ENCODE measurements around the gene CRY1. TPM values are rescaled to one million over a fixed set of nuclear protein-coding genes. Genes with fewer than 3 reads are reported as not detected.

Gene CRY1
- total and polyA plus RNA-seq, 9 of the 15 experiments (the other 6 are each of a cell fraction or from before 2014, with no cell fraction given): 8.7 to 33.3 (median 25.2) TPM

GRCh38 chr12:107135177-107135576, 41.8 kb upstream of the CRY1 start:
- Histone ChIP-seq H3K9ac (ENCODE audit: insufficient read depth in 1 of 2, low read depth in 2 of 2, low read length in 2 of 2) (no peak overlapping the region), H3K27ac (ENCODE audit: extremely low read depth, low read depth, low read length) (no peak overlapping the region), H3K36me3 (ENCODE audit: control insufficient read depth, insufficient read depth, low read length) (no peaks in the 10 kb centered on the region), H3K27me3 (ENCODE audit: control insufficient read depth in 2 of 2, insufficient read depth in 2 of 2, low read length in 2 of 2) (peaks cover 0 to 4% of the 10 kb centered on the region in 2 experiments; a peak in 1 of 5 replicates), H3K79me2 (ENCODE audit: control insufficient read depth, insufficient read depth, low read length) (no peaks in the 10 kb centered on the region), H3K4me3 (no peak overlapping the region), H3K4me1 (replicated peaks in 1 of 2; ENCODE audit: control insufficient read depth in 2 of 2, insufficient read depth in 2 of 2, low read length in 2 of 2) (no peaks in the 10 kb centered on the region), H2AFZ (ENCODE audit: low read depth, low read length) (no peak overlapping the region), H3K9me3 (replicated peaks; ENCODE audit: control insufficient read depth, insufficient read depth, low read depth, low read length) (no peaks in the 10 kb centered on the region), H3K4me2 (ENCODE audit: insufficient read depth, low read length) (no peak overlapping the region), H4K20me1 (replicated peaks; ENCODE audit: control insufficient read depth, insufficient read depth, low read length) (no peaks in the 10 kb centered on the region; the same call in 1 of the 2 replicates), H3K9me1 (ENCODE audit: control insufficient read depth, insufficient read depth, low read length) (no peaks in the 10 kb centered on the region)
- ChIA-PET CTCF (ENCODE audit: low intra/inter-chr PET ratio) (interaction anchor here (1.0 kb wide), 1 partner anchor 473 kb away, joined by 3 read pairs; no protein-coding TSS in a partner anchor), POLR2A (interaction anchor here (0.5 to 0.7 kb wide), 3 partner anchors 21 to 633 kb away, joined by 3 read pairs; no protein-coding TSS in a partner anchor)
- no TSS peak for BruUV-seq (replicated peaks)
- ATAC-seq (no peak), DNase-seq (ENCODE audit: extremely low read depth in 1 of 4, low spot score in 3 of 4) (no peak), FAIRE-seq (no peak)
- TF ChIP-seq RBM22 (IDR thresholded peaks at IDR 0.05; ENCODE audit: low read depth, low read length, poor library complexity, severe bottlenecking) (no peak), GMEB1 (CRISPR knock-in tag; IDR thresholded peaks at IDR 0.05) (no peak), CTCF (IDR thresholded peaks at IDR 0.05 in 2 of 3, conservative IDR thresholded peaks at IDR 0.05 in 1 of 3; ENCODE audit: insufficient read depth in 2 of 3, low read depth in 1 of 3, low read length in 3 of 3) (no peak), MTF1 (CRISPR knock-in tag; IDR thresholded peaks at IDR 0.05; ENCODE audit: borderline replicate concordance) (no peak), ZFP36 (IDR thresholded peaks at IDR 0.05; ENCODE audit: low read depth, low read length, partially characterized antibody) (no peak), ZNF197 (CRISPR knock-in tag; IDR thresholded peaks at IDR 0.05; ENCODE audit: low read depth) (no peak), ZBTB26 (CRISPR knock-in tag; IDR thresholded peaks at IDR 0.05) (no peak), ZNF133 (CRISPR knock-in tag; IDR thresholded peaks at IDR 0.05) (no peak)
- intact Hi-C loops (cut with micrococcal nuclease): loop anchor here (10.0 kb wide), 1 partner anchor 180 kb away; a partner anchor contains a TSS
- in situ Hi-C loops (cut with MboI): loop anchor here (10.0 kb wide), 1 partner anchor 270 kb away; no protein-coding TSS in a partner anchor
- 5% methylated on average over 2 of the region's 2 CpGs for WGBS (ENCODE audit: insufficient coverage, low coverage, missing lambda C conversion rate)

All from K562 (cell line).